K562 (cell line): ENCODE measurements around the gene CCL5. TPM values are rescaled to one million over a fixed set of nuclear protein-coding genes. Genes with fewer than 3 reads are reported as not detected.

Source experiments
- DDX20 ChIP-seq: fragments of 450-650 bp; IDR thresholded peaks from 2 replicates; pipeline ENCODE4 v1.6.1; 2016; ENCODE audit warnings: missing genetic modification characterization, low read depth, mild to moderate bottlenecking, missing compliant biosample characterization, moderate library complexity
- E2F8 ChIP-seq: fragments of 450-650 bp; IDR thresholded peaks from 2 replicates; pipeline ENCODE4 v1.7.1; 2018; ENCODE audit warnings: mild to moderate bottlenecking, low read depth; ENCODE audit not compliant: partially characterized antibody
- ELF2 ChIP-seq: fragments of 250-450 bp; sonication (Bioruptor Pico); IDR thresholded peaks from 2 replicates; pipeline ENCODE4 v1.5.0; 2021; ENCODE audit warnings: mild to moderate bottlenecking
- HNRNPK ChIP-seq: fragments of 200-400 bp; formaldehyde crosslinking; IDR thresholded peaks from one replicate; pipeline ENCODE4 v1.6.1; 2018; ENCODE audit warnings: mild to moderate bottlenecking, low read depth, low read length; ENCODE audit not compliant: poor library complexity, severe bottlenecking
- MBD2 ChIP-seq: sonication (generic); IDR thresholded peaks from 2 replicates; pipeline ENCODE4 v1.6.1; 2016; ENCODE audit warnings: low read depth, borderline replicate concordance
- MIER1 ChIP-seq: fragments of 450-650 bp; IDR thresholded peaks from 2 replicates; pipeline ENCODE4 v1.6.1; 2016; ENCODE audit warnings: antibody characterized with exemption, mild to moderate bottlenecking, low read depth
- POLR2AphosphoS2 ChIP-seq: IDR thresholded peaks from 2 replicates; pipeline ENCODE4 v1.6.1; 2012; ENCODE audit warnings: low read length, improper control_type of control experiment
- PRPF4 ChIP-seq: fragments of 200-400 bp; formaldehyde crosslinking; IDR thresholded peaks from one replicate; pipeline ENCODE4 v1.6.1; 2017; ENCODE audit warnings: low read length, low read depth, mild to moderate bottlenecking; ENCODE audit not compliant: insufficient read depth, poor library complexity, severe bottlenecking
- SMARCE1 ChIP-seq: fragments of 450-650 bp; IDR thresholded peaks from 2 replicates; pipeline ENCODE4 v1.7.1; 2016; ENCODE audit warnings: mild to moderate bottlenecking
- TAL1 ChIP-seq: fragments of 450-650 bp; IDR thresholded peaks from 2 replicates; pipeline ENCODE4 v1.6.1; 2016; ENCODE audit warnings: mild to moderate bottlenecking
- TFAP4 ChIP-seq: sonication (generic); formaldehyde crosslinking; IDR thresholded peaks from 2 replicates; pipeline ENCODE4 v1.8.0; 2022; ENCODE audit warnings: missing genetic modification reagents, mild to moderate bottlenecking, moderate library complexity, borderline replicate concordance
- ZNF140 ChIP-seq: fragments of 250-450 bp; sonication (Bioruptor Pico); IDR thresholded peaks from 2 replicates; pipeline ENCODE4 v1.8.0; 2021; ENCODE audit warnings: moderate library complexity, mild to moderate bottlenecking, inconsistent platforms
- ZNF311 ChIP-seq: fragments of 250-450 bp; sonication (Bioruptor Pico); IDR thresholded peaks from 2 replicates; pipeline ENCODE4 v1.4.0; 2020; ENCODE audit warnings: mild to moderate bottlenecking, moderate library complexity
- polyA plus RNA-seq, 8 experiments: library from polyadenylated mRNA; depleted of rRNA in 4 of 8; stranded (reverse) in 5 of 8; unstranded in 3 of 8; fragments of >200 nt; fragmentation: Nextera tagmentation in 2 of 8; fragmentation: Illumina TruSeq in 1 of 8; extraction: Ambion mirVana in 2 of 8; extraction: Trizol in 1 of 8; gene quantifications; 2 replicates each; pipeline versions ENCODE4 v1.2.1 to v1.2.3, GENCODE V29; 2011 to 2014; ENCODE audit warnings: inconsistent platforms in 1 of 8, missing spikeins in 1 of 8
- total RNA-seq, 7 experiments: library from RNA; depleted of rRNA in 6 of 7; stranded (reverse); fragments of >200 nt in 6 of 7; fragmentation: Illumina TruSeq in 2 of 7; extraction: Trizol in 2 of 7; gene quantifications; 2 replicates each; pipeline versions ENCODE4 v1.2.1 to v1.2.3, GENCODE V29; 2011 to 2021; ENCODE audit warnings: low replicate concordance in 1 of 7
- TF ChIP-seq, protein P1 (sequence below): fragments of 250-450 bp; sonication (Bioruptor Pico); IDR thresholded peaks from 2 replicates; pipeline ENCODE4 v1.4.0; 2020; ENCODE audit warnings: borderline replicate concordance
- TF ChIP-seq, protein P2 (sequence below): fragments of 250-450 bp; sonication (Bioruptor Pico); IDR thresholded peaks from 2 replicates; pipeline ENCODE4 v1.5.0; 2021
- TF ChIP-seq, protein P3 (sequence below): fragments of 250-450 bp; sonication (Bioruptor Pico); IDR thresholded peaks from 2 replicates; pipeline ENCODE4 v1.4.0; 2020; ENCODE audit warnings: mild to moderate bottlenecking, moderate library complexity, borderline replicate concordance

Gene CCL5
- total and polyA plus RNA-seq, 9 of the 15 experiments (the other 6 are each of a cell fraction or from before 2014, with no cell fraction given) = 0.18 to 0.59 (median 0.45) TPM; not detected in 1

- no peak for TF ChIP-seq MIER1
- TF ChIP-seq ELF2 (CRISPR knock-in tag) = no peak
- TF ChIP-seq, protein P1, sequence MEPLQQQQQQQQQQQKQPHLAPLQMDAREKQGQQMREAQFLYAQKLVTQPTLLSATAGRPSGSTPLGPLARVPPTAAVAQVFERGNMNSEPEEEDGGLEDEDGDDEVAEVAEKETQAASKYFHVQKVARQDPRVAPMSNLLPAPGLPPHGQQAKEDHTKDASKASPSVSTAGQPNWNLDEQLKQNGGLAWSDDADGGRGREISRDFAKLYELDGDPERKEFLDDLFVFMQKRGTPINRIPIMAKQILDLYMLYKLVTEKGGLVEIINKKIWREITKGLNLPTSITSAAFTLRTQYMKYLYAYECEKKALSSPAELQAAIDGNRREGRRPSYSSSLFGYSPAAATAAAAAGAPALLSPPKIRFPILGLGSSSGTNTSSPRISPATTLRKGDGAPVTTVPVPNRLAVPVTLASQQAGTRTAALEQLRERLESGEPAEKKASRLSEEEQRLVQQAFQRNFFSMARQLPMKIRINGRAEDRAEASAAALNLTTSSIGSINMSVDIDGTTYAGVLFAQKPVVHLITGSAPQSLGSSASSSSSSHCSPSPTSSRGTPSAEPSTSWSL (CRISPR knock-in tag) = no peak
- TF ChIP-seq DDX20 (tag) = no peak
- TF ChIP-seq ZNF140 (CRISPR knock-in tag) = no peak
- TF ChIP-seq, protein P2, sequence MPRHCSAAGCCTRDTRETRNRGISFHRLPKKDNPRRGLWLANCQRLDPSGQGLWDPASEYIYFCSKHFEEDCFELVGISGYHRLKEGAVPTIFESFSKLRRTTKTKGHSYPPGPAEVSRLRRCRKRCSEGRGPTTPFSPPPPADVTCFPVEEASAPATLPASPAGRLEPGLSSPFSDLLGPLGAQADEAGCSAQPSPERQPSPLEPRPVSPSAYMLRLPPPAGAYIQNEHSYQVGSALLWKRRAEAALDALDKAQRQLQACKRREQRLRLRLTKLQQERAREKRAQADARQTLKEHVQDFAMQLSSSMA (CRISPR knock-in tag) = no peak
- no peak for TF ChIP-seq SMARCE1
- no peak for TF ChIP-seq TAL1
- no peak for TF ChIP-seq HNRNPK
- no peak for TF ChIP-seq TFAP4 (CRISPR knock-in tag)
- TF ChIP-seq PRPF4 = no peak
- TF ChIP-seq POLR2AphosphoS2 = peak; percentile 64; the same call in 1 of the 2 replicates
- TF ChIP-seq MBD2 = 0 out of 2 replicates have a peak, but pooled peaks have one; percentile 17
- TF ChIP-seq E2F8 = peak; percentile 16
- TF ChIP-seq ZNF311 (CRISPR knock-in tag) = no peak
- TF ChIP-seq, protein P3, sequence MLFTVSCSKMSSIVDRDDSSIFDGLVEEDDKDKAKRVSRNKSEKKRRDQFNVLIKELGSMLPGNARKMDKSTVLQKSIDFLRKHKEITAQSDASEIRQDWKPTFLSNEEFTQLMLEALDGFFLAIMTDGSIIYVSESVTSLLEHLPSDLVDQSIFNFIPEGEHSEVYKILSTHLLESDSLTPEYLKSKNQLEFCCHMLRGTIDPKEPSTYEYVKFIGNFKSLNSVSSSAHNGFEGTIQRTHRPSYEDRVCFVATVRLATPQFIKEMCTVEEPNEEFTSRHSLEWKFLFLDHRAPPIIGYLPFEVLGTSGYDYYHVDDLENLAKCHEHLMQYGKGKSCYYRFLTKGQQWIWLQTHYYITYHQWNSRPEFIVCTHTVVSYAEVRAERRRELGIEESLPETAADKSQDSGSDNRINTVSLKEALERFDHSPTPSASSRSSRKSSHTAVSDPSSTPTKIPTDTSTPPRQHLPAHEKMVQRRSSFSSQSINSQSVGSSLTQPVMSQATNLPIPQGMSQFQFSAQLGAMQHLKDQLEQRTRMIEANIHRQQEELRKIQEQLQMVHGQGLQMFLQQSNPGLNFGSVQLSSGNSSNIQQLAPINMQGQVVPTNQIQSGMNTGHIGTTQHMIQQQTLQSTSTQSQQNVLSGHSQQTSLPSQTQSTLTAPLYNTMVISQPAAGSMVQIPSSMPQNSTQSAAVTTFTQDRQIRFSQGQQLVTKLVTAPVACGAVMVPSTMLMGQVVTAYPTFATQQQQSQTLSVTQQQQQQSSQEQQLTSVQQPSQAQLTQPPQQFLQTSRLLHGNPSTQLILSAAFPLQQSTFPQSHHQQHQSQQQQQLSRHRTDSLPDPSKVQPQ (CRISPR knock-in tag) = no peak
Measured at GRCh38 chr17:35847633-35848373, 32.4 kb downstream of the CCL5 start (continued).
